Measurements from ENCODE around the gene DRD2. TPM values are rescaled to one million over a fixed set of nuclear protein-coding genes. Genes with fewer than 3 reads are reported as not detected.

The DRD2 gene
- total RNA-seq, 1 donor from 2014 or later, result 289 TPM

- peaks cover 18% of the 10 kb centered on the region for H3K9me3 Mint-ChIP-seq (ENCODE audit: unreplicated experiment)
- peak overlapping the region; percentile 22 for H3K4me3 Mint-ChIP-seq (ENCODE audit: unreplicated experiment)
- no peaks in the 10 kb centered on the region for H3K36me3 Mint-ChIP-seq (ENCODE audit: unreplicated experiment)
- no peak for TF ChIP-seq CTCF (IDR thresholded peaks at IDR 0.05; ENCODE audit: partially characterized antibody, unreplicated experiment)
- peaks cover 81% of the 10 kb centered on the region for H3K4me1 Mint-ChIP-seq (ENCODE audit: low read depth, unreplicated experiment)
- peak overlapping the region; percentile 81 for H3K27ac Mint-ChIP-seq (ENCODE audit: unreplicated experiment)
- DNase-seq, result no peak
- H3K27me3 Mint-ChIP-seq (ENCODE audit: unreplicated experiment), result peaks cover 12% of the 10 kb centered on the region
These were observed 30.6 kb downstream of the DRD2 start for GRCh38 chr11:113444502-113445123.

DNA sequence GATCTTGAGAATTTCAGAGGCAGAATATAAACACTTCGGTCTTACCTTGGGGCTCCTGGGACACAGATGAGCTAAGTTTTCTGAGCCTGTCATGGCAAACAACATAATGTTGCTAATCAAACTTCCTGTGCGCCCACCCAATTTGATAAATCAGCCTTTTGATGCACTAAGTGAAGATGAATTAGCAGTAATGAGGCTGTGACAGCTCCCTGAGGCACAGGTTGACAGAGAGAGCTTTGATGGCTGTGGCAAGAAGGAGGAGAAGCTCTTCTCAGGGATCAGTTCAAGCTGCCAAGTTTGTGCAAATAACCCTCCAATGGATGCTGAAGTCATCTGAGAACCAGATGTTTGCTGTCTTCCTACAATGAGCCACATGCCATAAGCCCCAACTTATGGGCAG is 34.4 kb downstream of the DRD2 start:
- DNase-seq, result no peak
- Mint-ChIP-seq H3K27ac (ENCODE audit: unreplicated experiment) (no peak overlapping the region), H3K4me1 (ENCODE audit: low read depth, unreplicated experiment) (peaks cover 66% of the 10 kb centered on the region), H3K27me3 (ENCODE audit: unreplicated experiment) (peaks cover 7% of the 10 kb centered on the region), H3K9me3 (ENCODE audit: unreplicated experiment) (peaks cover 5% of the 10 kb centered on the region), H3K4me3 (ENCODE audit: unreplicated experiment) (no peak overlapping the region), H3K36me3 (ENCODE audit: unreplicated experiment) (no peaks in the 10 kb centered on the region)
- no peak for TF ChIP-seq CTCF (IDR thresholded peaks at IDR 0.05; ENCODE audit: partially characterized antibody, unreplicated experiment)

GRCh38 chr11:113436672-113437252 is 38.4 kb downstream of the DRD2 start:
- Mint-ChIP-seq H3K4me1 (ENCODE audit: low read depth, unreplicated experiment) (peaks cover 55% of the 10 kb centered on the region), H3K36me3 (ENCODE audit: unreplicated experiment) (no peaks in the 10 kb centered on the region), H3K27ac (ENCODE audit: unreplicated experiment) (peak overlapping the region; percentile 72), H3K27me3 (ENCODE audit: unreplicated experiment) (peaks cover 10% of the 10 kb centered on the region), H3K9me3 (ENCODE audit: unreplicated experiment) (no peaks in the 10 kb centered on the region), H3K4me3 (ENCODE audit: unreplicated experiment) (peak overlapping the region; percentile 67)
- DNase-seq, result peak; percentile 63
- TF ChIP-seq CTCF (IDR thresholded peaks at IDR 0.05; ENCODE audit: partially characterized antibody, unreplicated experiment), result no peak

- no peak for TF ChIP-seq CTCF (IDR thresholded peaks at IDR 0.05; ENCODE audit: partially characterized antibody, unreplicated experiment)
- H3K4me3 Mint-ChIP-seq (ENCODE audit: unreplicated experiment), result peak overlapping the region; percentile 19
- peaks cover 8% of the 10 kb centered on the region for H3K27me3 Mint-ChIP-seq (ENCODE audit: unreplicated experiment)
- no peaks in the 10 kb centered on the region for H3K36me3 Mint-ChIP-seq (ENCODE audit: unreplicated experiment)
- no peaks in the 10 kb centered on the region for H3K9me3 Mint-ChIP-seq (ENCODE audit: unreplicated experiment)
- H3K27ac Mint-ChIP-seq (ENCODE audit: unreplicated experiment), result no peak overlapping the region
- H3K4me1 Mint-ChIP-seq (ENCODE audit: low read depth, unreplicated experiment), result peaks cover 63% of the 10 kb centered on the region
- DNase-seq, result no peak
These were observed 39.8 kb downstream of the DRD2 start for GRCh38 chr11:113435190-113435968.

DNA sequence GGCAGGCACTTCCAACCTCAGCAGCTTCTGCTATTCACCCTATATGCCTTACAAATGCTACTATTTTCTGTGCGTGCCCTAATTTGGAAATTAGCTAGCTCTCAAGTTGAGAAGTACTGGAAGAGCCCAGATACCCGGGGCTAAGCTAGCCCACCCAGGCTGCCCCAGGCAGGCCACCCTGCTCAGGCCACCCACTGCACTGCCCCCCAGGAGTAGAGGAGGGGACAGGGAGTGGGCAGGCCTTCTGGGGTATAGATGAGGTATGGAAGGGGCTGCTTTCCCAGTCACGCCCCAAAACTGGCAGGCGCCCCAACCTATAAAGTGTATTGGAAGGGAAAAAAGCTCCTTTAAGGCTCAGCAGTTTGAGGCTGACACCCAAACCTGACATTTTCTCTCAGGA is 43.5 kb downstream of the DRD2 start:
- Mint-ChIP-seq H3K27ac (ENCODE audit: unreplicated experiment) (peak overlapping the region; percentile 83), H3K4me3 (ENCODE audit: unreplicated experiment) (no peak overlapping the region), H3K27me3 (ENCODE audit: unreplicated experiment) (peaks cover 8% of the 10 kb centered on the region), H3K4me1 (ENCODE audit: low read depth, unreplicated experiment) (peaks cover 62% of the 10 kb centered on the region), H3K36me3 (ENCODE audit: unreplicated experiment) (peaks cover 4% of the 10 kb centered on the region), H3K9me3 (ENCODE audit: unreplicated experiment) (peaks cover 2% of the 10 kb centered on the region)
- no peak for DNase-seq
- no peak for TF ChIP-seq CTCF (IDR thresholded peaks at IDR 0.05; ENCODE audit: partially characterized antibody, unreplicated experiment)

Data from glutamatergic neuron (in vitro differentiated cells).